A549 (cell line): ENCODE results near the gene TJP1. TPM values are rescaled to one million over a fixed set of nuclear protein-coding genes. Genes with fewer than 3 reads are reported as not detected.

Source experiments
- ATAC-seq, 2 experiments: fragments of 200-7000 bp in 1 of 2; fragments of >200 bp in 1 of 2; cut with Nextera tagmentation in 1 of 2; cut with Tn5 transposase in 1 of 2; 3 replicates each; pipeline versions ENCODE4 v1.8.0 to v1.9.1; 2018 to 2020; ENCODE audit warnings: mild to moderate bottlenecking in 1 of 2, moderate library complexity in 1 of 2
- CTCF ChIA-PET: fragments of 300-600 bp; sonication (Branson Sonifier 250); formaldehyde crosslinking; extraction: SDS; loops from one replicate; lab custom pipeline; 2021; ENCODE audit warnings: antibody characterized with exemption, inconsistent platforms; lab: Yijun Ruan, JAX
- POLR2A ChIA-PET: fragments of 350-600 bp; formaldehyde crosslinking; extraction: SDS; loops from one replicate; lab custom pipeline; 2021; ENCODE audit warnings: antibody characterized with exemption, inconsistent platforms; lab: Yijun Ruan, JAX
- DNase-seq, 2 experiments: peaks; one replicate each; pipeline versions ENCODE4 v3.0.0 to v3.0.0-alpha.2; 2011 to 2016; ENCODE audit warnings: low read depth in 1 of 2, low spot score in 1 of 2
- FAIRE-seq: peaks from 2 replicates; lab custom pipeline; 2011; peaks lifted over from hg19 to GRCh38; lab: Jason Lieb, UNC
- H3K27ac ChIP-seq, 2 experiments: fragments of >200 bp; sonication (Bioruptor Twin); formaldehyde crosslinking; 3 replicates each; pipeline ENCODE4 v1.5.1; 2016 to 2017
- H3K4me1 ChIP-seq: fragments of >200 bp; sonication (Bioruptor Twin); formaldehyde crosslinking; 3 replicates; pipeline ENCODE4 v1.6.1; 2016
- H3K4me2 ChIP-seq: fragments of >200 bp; sonication (Bioruptor Twin); formaldehyde crosslinking; 3 replicates; pipeline ENCODE4 v1.6.1; 2016
- H3K4me3 ChIP-seq: fragments of >200 bp; sonication (Bioruptor Twin); formaldehyde crosslinking; 3 replicates; pipeline ENCODE4 v1.5.1; 2016
- H3K9me3 ChIP-seq: fragments of >200 bp; sonication (Bioruptor Twin); formaldehyde crosslinking; 3 replicates; pipeline ENCODE4 v1.6.1; 2016
- BHLHE40 ChIP-seq: IDR thresholded peaks from 2 replicates; pipeline ENCODE4 v1.6.1; 2012; ENCODE audit warnings: low read depth, low read length, inconsistent platforms
- CBX2 ChIP-seq: fragments of 200-600 bp; sonication (generic); IDR thresholded peaks from 2 replicates; pipeline ENCODE4 v1.6.1; 2016; ENCODE audit warnings: low read depth, mild to moderate bottlenecking, borderline replicate concordance
- CHD4 ChIP-seq: fragments of 200-600 bp; sonication (generic); IDR thresholded peaks from 2 replicates; pipeline ENCODE4 v1.6.1; 2016; ENCODE audit warnings: antibody characterized with exemption, mild to moderate bottlenecking, borderline replicate concordance
- EHF ChIP-seq: fragments of 250-450 bp; sonication (Bioruptor Pico); IDR thresholded peaks from 2 replicates; pipeline ENCODE4 v1.5.0; 2020; ENCODE audit warnings: mild to moderate bottlenecking
- FOSL2 ChIP-seq, 2 experiments: fragments of 450-650 bp in 1 of 2; fragments of >200 bp in 1 of 2; sonication (Bioruptor Twin) in 1 of 2; formaldehyde crosslinking; IDR thresholded peaks; 2 replicates each; pipeline versions ENCODE4 v1.5.0 to v1.6.1; 2016 to 2020; ENCODE audit warnings: mild to moderate bottlenecking in 1 of 2, moderate library complexity in 1 of 2
- HDAC2 ChIP-seq: fragments of 200-600 bp; sonication (generic); IDR thresholded peaks from 2 replicates; pipeline ENCODE4 v1.6.1; 2016
- HEYL ChIP-seq: fragments of 250-450 bp; sonication (Bioruptor Pico); IDR thresholded peaks from 2 replicates; pipeline ENCODE4 v1.8.0; 2021; ENCODE audit warnings: mild to moderate bottlenecking, moderate library complexity
- HOXB13 ChIP-seq: fragments of 250-450 bp; sonication (Bioruptor Pico); IDR thresholded peaks from 2 replicates; pipeline ENCODE4 v1.5.0; 2020; ENCODE audit warnings: low read depth, mild to moderate bottlenecking, moderate library complexity
- JUNB ChIP-seq: fragments of >200 bp; sonication (Bioruptor Twin); formaldehyde crosslinking; IDR thresholded peaks from 2 replicates; pipeline ENCODE4 v1.6.1; 2016
- KDM1A ChIP-seq: fragments of 200-600 bp; sonication (generic); IDR thresholded peaks from 2 replicates; pipeline ENCODE4 v1.6.1; 2016; ENCODE audit warnings: low read depth, mild to moderate bottlenecking
- MAFK ChIP-seq: fragments of 450-650 bp; IDR thresholded peaks from 2 replicates; pipeline ENCODE4 v1.6.1; 2014; ENCODE audit not compliant: partially characterized antibody
- MAZ ChIP-seq: fragments of 150-350 bp; IDR thresholded peaks from 2 replicates; pipeline ENCODE4 v1.6.1; 2014; ENCODE audit warnings: antibody characterized with exemption, low read depth, low read length, borderline replicate concordance
- MYC ChIP-seq: IDR thresholded peaks from 2 replicates; pipeline ENCODE4 v1.6.1; 2012; ENCODE audit warnings: mild to moderate bottlenecking, inconsistent platforms, low read length, improper control_type of control experiment, borderline replicate concordance
- NPAS2 ChIP-seq: fragments of 250-450 bp; sonication (Bioruptor Pico); IDR thresholded peaks from 2 replicates; pipeline ENCODE4 v1.8.0; 2022; ENCODE audit warnings: mild to moderate bottlenecking, moderate library complexity, borderline replicate concordance
- PHF8 ChIP-seq: fragments of 200-600 bp; sonication (generic); IDR thresholded peaks from 2 replicates; pipeline ENCODE4 v1.6.1; 2016; ENCODE audit warnings: low read depth, mild to moderate bottlenecking, antibody characterized with exemption, moderate library complexity, borderline replicate concordance
- RAD21 ChIP-seq, 2 experiments: fragments of >200 bp in 1 of 2; sonication (Bioruptor Twin) in 1 of 2; formaldehyde crosslinking in 1 of 2; IDR thresholded peaks in 1 of 2; conservative IDR thresholded peaks in 1 of 2; 2 replicates in 1 of 2; 3 replicates in 1 of 2; pipeline ENCODE4 v1.6.1; 2012 to 2018; ENCODE audit warnings: inconsistent platforms in 1 of 2
- RNF2 ChIP-seq: fragments of 200-600 bp; sonication (generic); IDR thresholded peaks from 2 replicates; pipeline ENCODE4 v1.6.1; 2016; ENCODE audit warnings: low read depth, mild to moderate bottlenecking, antibody characterized with exemption, moderate library complexity, borderline replicate concordance
- SMC3 ChIP-seq: fragments of >200 bp; sonication (Bioruptor Twin); formaldehyde crosslinking; IDR thresholded peaks from 3 replicates; pipeline ENCODE4 v1.6.1; 2018; ENCODE audit warnings: inconsistent platforms
- ZNF302 ChIP-seq: fragments of 250-450 bp; sonication (Bioruptor Pico); IDR thresholded peaks from 2 replicates; pipeline ENCODE4 v1.9.0; 2021; ENCODE audit warnings: inconsistent platforms, mild to moderate bottlenecking, moderate library complexity
- ZSCAN20 ChIP-seq: fragments of 250-450 bp; sonication (Bioruptor Pico); IDR thresholded peaks from 2 replicates; pipeline ENCODE4 v1.8.0; 2022; ENCODE audit warnings: mild to moderate bottlenecking, moderate library complexity
- WGBS: methylation state at CpG from one replicate; pipeline ENCODE4 v1.1.6; 2017; ENCODE audit errors: missing lambda C conversion rate; 5-methylcytosine and 5-hydroxymethylcytosine counted together
- polyA plus RNA-seq, 4 experiments: library from polyadenylated mRNA; depleted of rRNA in 3 of 4; stranded (reverse); fragments of >200 nt; fragmentation: RNase III in 1 of 4; extraction: RNeasy Plus Mini Kit Qiagen cat#74134 plus additional on column Dnase treatment in 1 of 4; gene quantifications; 2 replicates in 3 of 4; 3 replicates in 1 of 4; pipeline ENCODE4 v1.2.3, GENCODE V29; 2011 to 2017
- TF ChIP-seq, protein P1 (sequence below): IDR thresholded peaks from 2 replicates; pipeline ENCODE4 v1.6.1; 2012; ENCODE audit warnings: low read depth, borderline replicate concordance
- TF ChIP-seq, protein P2 (sequence below): fragments of 200-600 bp; sonication (generic); IDR thresholded peaks from 2 replicates; pipeline ENCODE4 v1.6.1; 2016; ENCODE audit warnings: antibody characterized with exemption, mild to moderate bottlenecking, moderate library complexity

The TJP1 gene
- polyA plus RNA-seq, 2 of the 4 experiments (the other 2 are of a cell fraction), result 55.0 to 179 TPM

DNA sequence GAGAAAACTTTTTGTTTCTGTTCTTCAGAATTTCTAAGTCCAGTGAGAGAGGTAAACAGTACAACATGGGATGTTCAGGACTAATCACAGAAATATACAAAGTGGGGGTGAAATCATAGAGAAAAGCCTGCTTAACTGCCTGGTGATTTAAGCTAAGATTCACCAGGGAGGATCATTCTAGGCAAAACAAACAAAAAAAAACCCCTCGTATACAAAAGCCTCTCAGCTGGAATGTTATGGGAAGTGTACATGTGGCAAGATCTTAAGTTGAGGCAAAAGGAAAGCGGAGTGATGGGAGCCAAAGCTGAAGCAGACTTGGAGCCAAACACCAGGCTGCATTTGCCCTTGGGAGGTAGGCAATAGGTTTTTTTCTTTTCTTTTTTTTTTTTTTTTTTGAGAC, 40.0 kb upstream of the TJP1 start:
- Histone ChIP-seq H3K27ac (no peak overlapping the region), H3K4me3 (no peak overlapping the region), H3K4me2 (no peak overlapping the region), H3K4me1 (peaks cover 13% of the 10 kb centered on the region; the same call in 2 of the 3 replicates), H3K9me3 (no peaks in the 10 kb centered on the region)
- no peak for TF ChIP-seq SMC3
- TF ChIP-seq NPAS2, result no peak
- no peak for TF ChIP-seq HDAC2
- TF ChIP-seq BHLHE40, result no peak
- no peak for TF ChIP-seq ZNF302 (CRISPR knock-in tag)
- TF ChIP-seq MAZ, result no peak
- no peak for TF ChIP-seq MYC
- TF ChIP-seq, protein P1, sequence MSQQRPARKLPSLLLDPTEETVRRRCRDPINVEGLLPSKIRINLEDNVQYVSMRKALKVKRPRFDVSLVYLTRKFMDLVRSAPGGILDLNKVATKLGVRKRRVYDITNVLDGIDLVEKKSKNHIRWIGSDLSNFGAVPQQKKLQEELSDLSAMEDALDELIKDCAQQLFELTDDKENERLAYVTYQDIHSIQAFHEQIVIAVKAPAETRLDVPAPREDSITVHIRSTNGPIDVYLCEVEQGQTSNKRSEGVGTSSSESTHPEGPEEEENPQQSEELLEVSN, result no peak
- TF ChIP-seq JUNB, result no peak
- no peak for TF ChIP-seq RAD21 (conservative IDR thresholded peaks at IDR 0.05 in 1 of 2, IDR thresholded peaks at IDR 0.05 in 1 of 2)
- TF ChIP-seq EHF (CRISPR knock-in tag), result no peak
- no peak for TF ChIP-seq MAFK
- no peak for TF ChIP-seq CBX2
- TF ChIP-seq RNF2, result no peak
- CTCF ChIA-PET, result interaction anchor here (0.6 to 2.5 kb wide), 2 partner anchors 64 to 587 kb away, joined by 3 to 11 read pairs; no protein-coding TSS in a partner anchor
- POLR2A ChIA-PET, result no interaction called here
- no peak for DNase-seq
- no peak for FAIRE-seq
- 78% methylated on average over 2 of the region's 2 CpGs for WGBS
- no peak for ATAC-seq

DNA sequence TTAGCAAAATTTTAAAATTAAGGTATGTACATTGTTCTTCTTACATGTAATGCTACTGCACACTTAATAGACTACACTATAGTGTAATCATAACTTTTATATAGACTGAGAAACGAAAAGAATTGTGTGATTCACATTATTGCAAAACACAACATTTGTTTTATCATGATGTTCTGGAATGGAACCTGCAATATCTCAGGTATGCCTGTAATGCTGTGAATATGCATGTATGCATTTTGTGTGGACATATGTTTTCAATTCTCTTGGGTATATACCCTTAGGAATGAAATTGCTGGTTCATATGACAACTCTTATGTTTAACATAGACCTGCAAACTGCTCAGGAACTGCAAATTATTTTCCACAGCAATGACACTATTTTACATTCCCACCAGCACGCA, 38.6 kb upstream of the TJP1 start:
- Histone ChIP-seq H3K4me1 (peaks cover 13% of the 10 kb centered on the region; the same call in 2 of the 3 replicates), H3K4me3 (no peak overlapping the region), H3K4me2 (no peak overlapping the region), H3K27ac (no peak overlapping the region), H3K9me3 (no peaks in the 10 kb centered on the region)
- ChIA-PET POLR2A (no interaction called here), CTCF (no interaction called here)
- TF ChIP-seq KDM1A, result no peak
- no peak for TF ChIP-seq EHF (CRISPR knock-in tag)
- no peak for TF ChIP-seq HOXB13
- no peak for TF ChIP-seq MAFK
- no peak for TF ChIP-seq CHD4
- ATAC-seq (no peak), DNase-seq (no peak), FAIRE-seq (peak; percentile 79)
- 63% methylated on average over 2 of the region's 2 CpGs for WGBS

DNA sequence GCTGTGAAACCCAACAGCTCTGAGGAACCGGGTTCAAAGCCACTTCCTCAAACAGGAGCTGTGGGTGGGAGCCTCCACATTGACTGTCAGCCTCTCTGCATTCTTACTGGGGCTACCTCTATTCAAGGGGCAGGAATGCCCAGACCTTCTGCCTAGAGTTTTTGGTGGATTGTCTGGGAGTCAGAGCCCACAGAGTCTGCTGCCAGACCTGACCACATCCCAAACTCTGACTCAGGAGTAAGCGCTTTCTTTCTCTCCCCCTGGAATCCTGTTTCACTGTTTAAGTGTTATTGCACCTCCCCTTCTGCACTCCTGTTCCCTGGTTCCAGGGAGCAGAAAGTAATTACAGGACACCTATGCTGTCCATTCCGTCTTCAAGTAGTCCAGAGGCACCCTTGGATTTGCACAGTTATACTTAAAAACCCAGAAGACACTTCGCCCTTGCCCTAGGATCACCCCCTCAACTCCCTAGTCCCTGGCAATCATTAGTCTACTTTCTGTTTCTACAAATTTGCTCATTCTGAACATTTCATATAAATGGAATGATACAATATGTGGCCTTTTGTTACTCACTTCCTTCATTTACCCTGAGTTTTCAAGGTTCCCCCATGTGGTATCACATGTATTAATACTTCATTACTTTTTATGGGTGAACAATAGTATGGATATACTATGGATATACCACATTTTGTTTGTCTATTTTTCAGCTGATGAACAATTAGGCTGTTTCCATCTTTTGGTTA, 37.9 kb upstream of the TJP1 start:
- DNase-seq (no peak), ATAC-seq (peak; percentile 32 to 58; a peak in 3 of 6 replicates), FAIRE-seq (no peak)
- Histone ChIP-seq H3K4me1 (peaks cover 13% of the 10 kb centered on the region; the same call in 2 of the 3 replicates), H3K4me3 (no peak overlapping the region), H3K27ac (0 out of 6 replicates have a peak overlapping the region, but pooled peaks of 1 of the 2 experiments have one; percentile 5), H3K9me3 (no peaks in the 10 kb centered on the region), H3K4me2 (no peak overlapping the region)
- 89% methylated on average over 4 of the region's 4 CpGs for WGBS
- TF ChIP-seq FOSL2 (IDR thresholded peaks at IDR 0.05) (no peak), FOSL2 (CRISPR knock-in tag; IDR thresholded peaks at IDR 0.05) (no peak), SMC3 (no peak), PHF8 (no peak), ZNF302 (CRISPR knock-in tag) (no peak), HEYL (no peak), BHLHE40 (no peak), ZSCAN20 (CRISPR knock-in tag) (no peak)
- TF ChIP-seq, protein P2, sequence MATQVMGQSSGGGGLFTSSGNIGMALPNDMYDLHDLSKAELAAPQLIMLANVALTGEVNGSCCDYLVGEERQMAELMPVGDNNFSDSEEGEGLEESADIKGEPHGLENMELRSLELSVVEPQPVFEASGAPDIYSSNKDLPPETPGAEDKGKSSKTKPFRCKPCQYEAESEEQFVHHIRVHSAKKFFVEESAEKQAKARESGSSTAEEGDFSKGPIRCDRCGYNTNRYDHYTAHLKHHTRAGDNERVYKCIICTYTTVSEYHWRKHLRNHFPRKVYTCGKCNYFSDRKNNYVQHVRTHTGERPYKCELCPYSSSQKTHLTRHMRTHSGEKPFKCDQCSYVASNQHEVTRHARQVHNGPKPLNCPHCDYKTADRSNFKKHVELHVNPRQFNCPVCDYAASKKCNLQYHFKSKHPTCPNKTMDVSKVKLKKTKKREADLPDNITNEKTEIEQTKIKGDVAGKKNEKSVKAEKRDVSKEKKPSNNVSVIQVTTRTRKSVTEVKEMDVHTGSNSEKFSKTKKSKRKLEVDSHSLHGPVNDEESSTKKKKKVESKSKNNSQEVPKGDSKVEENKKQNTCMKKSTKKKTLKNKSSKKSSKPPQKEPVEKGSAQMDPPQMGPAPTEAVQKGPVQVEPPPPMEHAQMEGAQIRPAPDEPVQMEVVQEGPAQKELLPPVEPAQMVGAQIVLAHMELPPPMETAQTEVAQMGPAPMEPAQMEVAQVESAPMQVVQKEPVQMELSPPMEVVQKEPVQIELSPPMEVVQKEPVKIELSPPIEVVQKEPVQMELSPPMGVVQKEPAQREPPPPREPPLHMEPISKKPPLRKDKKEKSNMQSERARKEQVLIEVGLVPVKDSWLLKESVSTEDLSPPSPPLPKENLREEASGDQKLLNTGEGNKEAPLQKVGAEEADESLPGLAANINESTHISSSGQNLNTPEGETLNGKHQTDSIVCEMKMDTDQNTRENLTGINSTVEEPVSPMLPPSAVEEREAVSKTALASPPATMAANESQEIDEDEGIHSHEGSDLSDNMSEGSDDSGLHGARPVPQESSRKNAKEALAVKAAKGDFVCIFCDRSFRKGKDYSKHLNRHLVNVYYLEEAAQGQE, result no peak
- ChIA-PET CTCF (no interaction called here), POLR2A (no interaction called here)
